SK-N-SH (cell line): ENCODE data around the gene VRTN. TPM values are rescaled to one million over a fixed set of nuclear protein-coding genes. Genes with fewer than 3 reads are reported as not detected.
A peak's percentile ranks its signal among the peaks of the same experiment; 100 is the strongest.

Experiments
- CTCF ChIA-PET: fragments of 300-600, 350-600 bp; formaldehyde crosslinking; extraction: SDS; loops from one replicate; lab custom pipeline; 2021; lab: Yijun Ruan, JAX
- POLR2A ChIA-PET: fragments of 350-600 bp; sonication (Branson Sonifier 250); formaldehyde crosslinking; extraction: SDS; loops from one replicate; lab custom pipeline; 2020; ENCODE audit warnings: antibody characterized with exemption, inconsistent platforms; lab: Yijun Ruan, JAX
- DNase-seq: peaks from one replicate; pipeline ENCODE4 v3.0.0; 2012
- H2AFZ ChIP-seq: fragments of 200-600 bp; sonication (generic); 2 replicates; pipeline ENCODE4 v1.8.1; 2016; ENCODE audit warnings: antibody characterized with exemption, mild to moderate bottlenecking, low read depth
- H3F3A ChIP-seq: fragments of 200-600 bp; sonication (generic); replicated peaks from 2 replicates; pipeline ENCODE3; 2016; ENCODE audit warnings: antibody characterized with exemption, mild to moderate bottlenecking; ENCODE audit not compliant: insufficient read depth
- H3K27ac ChIP-seq, 2 experiments: fragments of 200-500 bp in 1 of 2; fragments of 200-600 bp in 1 of 2; sonication (Bioruptor generic) in 1 of 2; sonication (generic), shearing (Covaris generic) in 1 of 2; 2 replicates each; pipeline versions ENCODE4 v1.5.1 to v1.6.1; 2014 to 2016; ENCODE audit warnings: low read depth in 2 of 2, inconsistent platforms in 1 of 2, low read length in 1 of 2, mild to moderate bottlenecking in 1 of 2, mixed read lengths in 1 of 2
- H3K27me3 ChIP-seq: fragments of 200-600 bp; sonication (generic), shearing (Covaris generic); 2 replicates; pipeline ENCODE4 v1.6.1; 2016; ENCODE audit warnings: mixed run types; ENCODE audit not compliant: insufficient read depth
- H3K36me3 ChIP-seq, 2 experiments: fragments of 200-500 bp in 1 of 2; fragments of 200-600 bp in 1 of 2; sonication (Bioruptor generic) in 1 of 2; sonication (generic) in 1 of 2; replicated peaks in 1 of 2; 2 replicates each; pipeline versions ENCODE3 to v1.5.1; 2014 to 2016; ENCODE audit warnings: low read length in 1 of 2, mild to moderate bottlenecking in 1 of 2; ENCODE audit not compliant: insufficient read depth in 2 of 2, control insufficient read depth in 1 of 2
- H3K4me1 ChIP-seq, 2 experiments: fragments of 200-500 bp in 1 of 2; fragments of 200-600 bp in 1 of 2; sonication (Bioruptor generic) in 1 of 2; sonication (generic), shearing (Covaris generic) in 1 of 2; 2 replicates each; pipeline versions ENCODE4 v1.5.1 to v1.6.1; 2014 to 2016; ENCODE audit warnings: low read depth in 1 of 2, low read length in 1 of 2, mixed run types in 1 of 2; ENCODE audit not compliant: insufficient read depth in 2 of 2, control insufficient read depth in 1 of 2
- H3K4me2 ChIP-seq: fragments of 200-600 bp; sonication (generic), shearing (Covaris generic); 2 replicates; pipeline ENCODE4 v1.6.1; 2017; ENCODE audit warnings: mixed run types
- H3K4me3 ChIP-seq, 2 experiments: fragments of 200-500 bp in 1 of 2; fragments of 200-600 bp in 1 of 2; sonication (Bioruptor generic) in 1 of 2; sonication (generic), shearing (Covaris generic) in 1 of 2; 2 replicates each; pipeline versions ENCODE4 v1.5.1 to v1.8.1; 2014 to 2016; ENCODE audit warnings: low read depth in 2 of 2, inconsistent platforms in 1 of 2, low read length in 1 of 2, mild to moderate bottlenecking in 1 of 2, mixed read lengths in 1 of 2, moderate library complexity in 1 of 2
- H3K79me2 ChIP-seq: fragments of 200-600 bp; sonication (generic); 2 replicates; pipeline ENCODE4 v1.8.1; 2017; ENCODE audit warnings: mild to moderate bottlenecking; ENCODE audit not compliant: insufficient read depth
- H3K9ac ChIP-seq: fragments of 200-600 bp; sonication (generic); 2 replicates; pipeline ENCODE4 v1.6.1; 2017; ENCODE audit warnings: mixed run types
- H3K9me2 ChIP-seq: fragments of 200-600 bp; sonication (generic); 2 replicates; pipeline ENCODE4 v1.6.1; 2017; ENCODE audit warnings: mixed run types
- H3K9me3 ChIP-seq: fragments of 200-600 bp; sonication (generic); 2 replicates; pipeline ENCODE4 v1.6.1; 2017; ENCODE audit warnings: mixed run types, mild to moderate bottlenecking, moderate library complexity
- H4K20me1 ChIP-seq: fragments of 200-600 bp; sonication (generic); 2 replicates; pipeline ENCODE4 v1.6.1; 2017; ENCODE audit warnings: mild to moderate bottlenecking, mixed run types; ENCODE audit not compliant: insufficient read depth
- CTCF ChIP-seq: fragments of 200-600 bp; sonication (generic); IDR thresholded peaks from 2 replicates; pipeline ENCODE4 v1.6.1; 2017; ENCODE audit warnings: antibody characterized with exemption, mild to moderate bottlenecking, moderate library complexity
- ELF1 ChIP-seq: IDR thresholded peaks from 2 replicates; pipeline ENCODE4 v1.4.0; 2012
- EP300 ChIP-seq, 2 experiments: IDR thresholded peaks; 2 replicates each; pipeline versions ENCODE4 v1.4.0 to v1.6.1; 2012; ENCODE audit warnings: borderline replicate concordance in 1 of 2, low read depth in 1 of 2, low read length in 1 of 2
- JUND ChIP-seq: IDR thresholded peaks from 2 replicates; pipeline ENCODE4 v1.4.0; 2012
- MXI1 ChIP-seq: IDR thresholded peaks from 2 replicates; pipeline ENCODE4 v1.6.1; 2012; ENCODE audit warnings: mild to moderate bottlenecking, low read depth, low read length, improper control_type of control experiment
- RAD21 ChIP-seq: IDR thresholded peaks from 2 replicates; pipeline ENCODE4 v1.6.1; 2012; ENCODE audit warnings: mild to moderate bottlenecking, low read length
- RCOR1 ChIP-seq: fragments of 150-350 bp; IDR thresholded peaks from 2 replicates; pipeline ENCODE4 v1.6.1; 2017; ENCODE audit warnings: antibody characterized with exemption, low read length
- RFX5 ChIP-seq: IDR thresholded peaks from 2 replicates; pipeline ENCODE4 v1.6.1; 2012; ENCODE audit warnings: mild to moderate bottlenecking, improper control_type of control experiment, low read length
- SIN3A ChIP-seq: IDR thresholded peaks from 2 replicates; pipeline ENCODE4 v1.6.1; 2012; ENCODE audit warnings: low read depth, mild to moderate bottlenecking, low read length, moderate library complexity, borderline replicate concordance
- SMC3 ChIP-seq: IDR thresholded peaks from 2 replicates; pipeline ENCODE4 v1.6.1; 2012; ENCODE audit warnings: low read depth, low read length, improper control_type of control experiment
- TEAD4 ChIP-seq: IDR thresholded peaks from 2 replicates; pipeline ENCODE4 v1.4.0; 2012; ENCODE audit warnings: mild to moderate bottlenecking, borderline replicate concordance; ENCODE audit not compliant: insufficient read depth
- YY1 ChIP-seq: IDR thresholded peaks from 2 replicates; pipeline ENCODE4 v1.4.0; 2012; ENCODE audit warnings: low read depth, mild to moderate bottlenecking
- WGBS: methylation state at CpG from one replicate; pipeline ENCODE4 v1.1.6; 2017; ENCODE audit warnings: low lambda C conversion rate; 5-methylcytosine and 5-hydroxymethylcytosine counted together
- polyA plus RNA-seq, 3 experiments: library from polyadenylated mRNA; depleted of rRNA; stranded (reverse); fragments of >200 nt; gene quantifications; 2 replicates each; pipeline ENCODE4 v1.2.3, GENCODE V29; 2012
- TF ChIP-seq, protein P1 (sequence below): IDR thresholded peaks from 2 replicates; pipeline ENCODE4 v1.6.1; 2012; ENCODE audit warnings: mild to moderate bottlenecking, low read depth, low read length, moderate library complexity

VRTN gene
- polyA plus RNA-seq, 1 of the 3 experiments (the other 2 are of a cell fraction) = not detected

GRCh38 chr14:74362361-74362915 lies 14.2 kb downstream of the VRTN start:
- TF ChIP-seq RCOR1 = no peak
- TF ChIP-seq, protein P1, sequence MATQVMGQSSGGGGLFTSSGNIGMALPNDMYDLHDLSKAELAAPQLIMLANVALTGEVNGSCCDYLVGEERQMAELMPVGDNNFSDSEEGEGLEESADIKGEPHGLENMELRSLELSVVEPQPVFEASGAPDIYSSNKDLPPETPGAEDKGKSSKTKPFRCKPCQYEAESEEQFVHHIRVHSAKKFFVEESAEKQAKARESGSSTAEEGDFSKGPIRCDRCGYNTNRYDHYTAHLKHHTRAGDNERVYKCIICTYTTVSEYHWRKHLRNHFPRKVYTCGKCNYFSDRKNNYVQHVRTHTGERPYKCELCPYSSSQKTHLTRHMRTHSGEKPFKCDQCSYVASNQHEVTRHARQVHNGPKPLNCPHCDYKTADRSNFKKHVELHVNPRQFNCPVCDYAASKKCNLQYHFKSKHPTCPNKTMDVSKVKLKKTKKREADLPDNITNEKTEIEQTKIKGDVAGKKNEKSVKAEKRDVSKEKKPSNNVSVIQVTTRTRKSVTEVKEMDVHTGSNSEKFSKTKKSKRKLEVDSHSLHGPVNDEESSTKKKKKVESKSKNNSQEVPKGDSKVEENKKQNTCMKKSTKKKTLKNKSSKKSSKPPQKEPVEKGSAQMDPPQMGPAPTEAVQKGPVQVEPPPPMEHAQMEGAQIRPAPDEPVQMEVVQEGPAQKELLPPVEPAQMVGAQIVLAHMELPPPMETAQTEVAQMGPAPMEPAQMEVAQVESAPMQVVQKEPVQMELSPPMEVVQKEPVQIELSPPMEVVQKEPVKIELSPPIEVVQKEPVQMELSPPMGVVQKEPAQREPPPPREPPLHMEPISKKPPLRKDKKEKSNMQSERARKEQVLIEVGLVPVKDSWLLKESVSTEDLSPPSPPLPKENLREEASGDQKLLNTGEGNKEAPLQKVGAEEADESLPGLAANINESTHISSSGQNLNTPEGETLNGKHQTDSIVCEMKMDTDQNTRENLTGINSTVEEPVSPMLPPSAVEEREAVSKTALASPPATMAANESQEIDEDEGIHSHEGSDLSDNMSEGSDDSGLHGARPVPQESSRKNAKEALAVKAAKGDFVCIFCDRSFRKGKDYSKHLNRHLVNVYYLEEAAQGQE = no peak
- peak; percentile 91 for TF ChIP-seq CTCF
- TF ChIP-seq YY1 = no peak
- TF ChIP-seq ELF1 = no peak
- TF ChIP-seq MXI1 = 0 out of 2 replicates have a peak, but pooled peaks have one; percentile 27
- no peak for TF ChIP-seq RFX5
- no peak for TF ChIP-seq SIN3A
- no peak for TF ChIP-seq JUND
- TF ChIP-seq TEAD4 = no peak
- TF ChIP-seq SMC3 = peak; percentile 98
- TF ChIP-seq RAD21 = peak; percentile 95
- TF ChIP-seq EP300 (IDR thresholded peaks at IDR 0.05; ENCODE audit: borderline replicate concordance in 1 of 2, low read depth in 1 of 2, low read length in 1 of 2) = no peak
- H3K9me2 ChIP-seq = no peaks in the 10 kb centered on the region
- H3F3A ChIP-seq = no peaks in the 10 kb centered on the region
- POLR2A ChIA-PET = no interaction called here
- H3K79me2 ChIP-seq = no peaks in the 10 kb centered on the region
- WGBS = 30% methylated on average over 12 of the region's 12 CpGs
- no peak overlapping the region for H3K4me2 ChIP-seq
- no peak overlapping the region for H3K9ac ChIP-seq
- H3K4me1 ChIP-seq = no peaks in the 10 kb centered on the region; a peak in 1 of 4 replicates
- no peaks in the 10 kb centered on the region for H3K9me3 ChIP-seq
- H3K27ac ChIP-seq = no peak overlapping the region
- H4K20me1 ChIP-seq = no peaks in the 10 kb centered on the region
- DNase-seq = peak; percentile 88
- no peaks in the 10 kb centered on the region; the same call in 1 of the 2 replicates for H3K27me3 ChIP-seq
- no peak overlapping the region for H2AFZ ChIP-seq
- H3K4me3 ChIP-seq = peak overlapping the region in 1 of 2 experiments; percentile 41; a peak in 1 of 4 replicates
- CTCF ChIA-PET = interaction anchor here (0.8 to 18.0 kb wide), 5 partner anchors 13 to 116 kb away, joined by 4 to 249 read pairs (median 5); partner anchors contain the start of gene VRTN
- H3K36me3 ChIP-seq = no peaks in the 10 kb centered on the region
